PC-3 (cell line): Measurements from ENCODE around the gene PRKRIP1. TPM values are rescaled to one million over a fixed set of nuclear protein-coding genes. Genes with fewer than 3 reads are reported as not detected.
"Not testable (repeated sequence)": the region's sequence is repeated elsewhere in the genome, so short reads cannot be mapped to it uniquely, and the experiment has no call there.

Experiments used
- ATAC-seq: fragments of 200-7000 bp; cut with Tn5 transposase; 2 replicates; pipeline ENCODE4 v1.9.1; 2020; ENCODE audit warnings: mild to moderate bottlenecking, moderate library complexity
- BruUV-seq: library from RNA; stranded (reverse); fragments of 400-500 nt; replicated peaks from 2 replicates; lab custom pipeline; 2021; lab: Mats Ljungman, UMichigan
- CTCF ChIA-PET: fragments of 300-600 bp; sonication (Branson Sonifier 250); formaldehyde crosslinking; loops from one replicate; lab custom pipeline; 2022; ENCODE audit warnings: antibody characterized with exemption; lab: Charles Lee
- POLR2A ChIA-PET: fragments of 300-600 bp; sonication (Branson Sonifier 250); formaldehyde crosslinking; loops from one replicate; lab custom pipeline; 2022; ENCODE audit warnings: antibody characterized with exemption; ENCODE audit not compliant: unreplicated experiment; lab: Charles Lee
- DNase-seq: peaks from one replicate; pipeline ENCODE4 v3.0.0-alpha.2; 2015
- H2AFZ ChIP-seq: fragments of 300-600 bp; sonication (generic); 2 replicates; pipeline ENCODE4 v1.6.0; 2016; ENCODE audit warnings: antibody characterized with exemption, low read length
- H3F3A ChIP-seq: fragments of 300-600 bp; sonication (generic); one replicate; pipeline ENCODE4 v1.6.0; 2017; ENCODE audit warnings: antibody characterized with exemption, low read length, control low read depth, mild to moderate bottlenecking; ENCODE audit not compliant: unreplicated experiment
- H3K27ac ChIP-seq: fragments of 300-600 bp; sonication (generic); 2 replicates; pipeline ENCODE4 v1.5.1; 2016; ENCODE audit warnings: mild to moderate bottlenecking, low read length
- H3K27me3 ChIP-seq: fragments of 300-600 bp; sonication (generic); 2 replicates; pipeline ENCODE4 v1.6.1; 2016; ENCODE audit warnings: low read length, mixed read lengths
- H3K36me3 ChIP-seq: fragments of 300-600 bp; sonication (generic); 2 replicates; pipeline ENCODE4 v1.6.1; 2016; ENCODE audit warnings: low read depth, mixed run types, low read length, mixed read lengths
- H3K4me1 ChIP-seq: fragments of 300-600 bp; sonication (generic); 2 replicates; pipeline ENCODE4 v1.5.1; 2016; ENCODE audit warnings: low read length; ENCODE audit not compliant: insufficient read depth
- H3K4me2 ChIP-seq: fragments of 300-600 bp; sonication (generic); 2 replicates; pipeline ENCODE4 v1.6.0; 2016; ENCODE audit warnings: low read length
- H3K4me3 ChIP-seq: fragments of 300-600 bp; sonication (generic); 2 replicates; pipeline ENCODE4 v1.5.1; 2016; ENCODE audit warnings: mild to moderate bottlenecking, low read length, mixed read lengths
- H3K79me2 ChIP-seq: fragments of 300-600 bp; sonication (generic); 2 replicates; pipeline ENCODE4 v1.6.1; 2017; ENCODE audit warnings: low read length, mixed read lengths
- H3K9ac ChIP-seq: fragments of 300-600 bp; sonication (generic); 2 replicates; pipeline ENCODE4 v1.6.0; 2016; ENCODE audit warnings: mild to moderate bottlenecking, low read length
- H3K9me2 ChIP-seq: fragments of 300-600 bp; sonication (generic); replicated peaks from 2 replicates; pipeline ENCODE4 v1.6.1; 2016; ENCODE audit warnings: mixed run types, low read length, mixed read lengths
- H3K9me3 ChIP-seq: fragments of 300-600 bp; sonication (generic); 2 replicates; pipeline ENCODE4 v1.6.1; 2016; ENCODE audit warnings: low read length, mixed read lengths
- H4K20me1 ChIP-seq: fragments of 300-600 bp; sonication (generic); 2 replicates; pipeline ENCODE4 v1.6.1; 2016; ENCODE audit warnings: low read length, mixed read lengths
- CTCF ChIP-seq: fragments of 300-600 bp; sonication (generic); conservative IDR thresholded peaks from 2 replicates; pipeline ENCODE4 v1.5.1; 2017; ENCODE audit warnings: antibody characterized with exemption, low read depth, mild to moderate bottlenecking, low read length
- EZH2 ChIP-seq: fragments of 300-600 bp; sonication (generic); IDR thresholded peaks from one replicate; pipeline ENCODE4 v1.6.1; 2017; ENCODE audit warnings: antibody characterized with exemption, mild to moderate bottlenecking, low read length; ENCODE audit not compliant: unreplicated experiment
- EZH2phosphoT487 ChIP-seq: fragments of 300-600 bp; sonication (generic); IDR thresholded peaks from 2 replicates; pipeline ENCODE4 v1.6.1; 2018; ENCODE audit warnings: mild to moderate bottlenecking, antibody characterized with exemption, low read length, borderline replicate concordance
- intact Hi-C: fragments of 100-400 bp; cut with micrococcal nuclease; formaldehyde crosslinking; loops from 2 replicates; pipeline ENCODE4 v1.9.0; 2023
- total RNA-seq: library from RNA; depleted of rRNA; stranded (reverse); fragments of >200 nt; gene quantifications from 2 replicates; pipeline ENCODE4 v1.2.3, GENCODE V29; 2014

The PRKRIP1 gene
- total RNA-seq, 1 experiment from 2014 or later, result 28.9 TPM

GRCh38 chr7:102453319-102453718, 57.2 kb downstream of the PRKRIP1 start:
- no peak overlapping the region for H3K9ac ChIP-seq
- H3K4me3 ChIP-seq, result no peak overlapping the region
- no peak overlapping the region for H3K27ac ChIP-seq
- 0 out of 2 replicates have a peak, but pooled peaks cover 3% of the 10 kb centered on the region for H3K36me3 ChIP-seq
- no peak overlapping the region for H3K4me2 ChIP-seq
- POLR2A ChIA-PET, result no interaction called here
- ATAC-seq, result no peak
- DNase-seq, result no peak
- H3K9me2 ChIP-seq, result no peaks in the 10 kb centered on the region
- peaks cover 6% of the 10 kb centered on the region; the same call in 1 of the 2 replicates for H3K4me1 ChIP-seq
- no TSS peak for BruUV-seq
- TF ChIP-seq EZH2phosphoT487 (no peak), CTCF (no peak), EZH2 (no peak)
- CTCF ChIA-PET, result no interaction called here
- H4K20me1 ChIP-seq, result no peaks in the 10 kb centered on the region
- H3K79me2 ChIP-seq, result no peaks in the 10 kb centered on the region
- H3K27me3 ChIP-seq, result no peaks in the 10 kb centered on the region
- no peak overlapping the region for H2AFZ ChIP-seq
- no peaks in the 10 kb centered on the region for H3F3A ChIP-seq
- intact Hi-C loops, result loop anchor here (5.0 kb wide), 2 partner anchors 41 to 56 kb away; partner anchors contain the start of gene PRKRIP1
- no peaks in the 10 kb centered on the region for H3K9me3 ChIP-seq

- DNase-seq, result no peak
- Histone ChIP-seq H4K20me1 (no peaks in the 10 kb centered on the region), H3K4me1 (peaks cover 6% of the 10 kb centered on the region; the same call in 1 of the 2 replicates), H3K4me2 (no peak overlapping the region), H3K9ac (no peak overlapping the region), H3K4me3 (no peak overlapping the region), H3K27ac (no peak overlapping the region), H3K27me3 (no peaks in the 10 kb centered on the region), H3K9me2 (no peaks in the 10 kb centered on the region), H3K9me3 (no peaks in the 10 kb centered on the region), H3K79me2 (no peaks in the 10 kb centered on the region), H2AFZ (no peak overlapping the region), H3K36me3 (0 out of 2 replicates have a peak, but pooled peaks cover 3% of the 10 kb centered on the region), H3F3A (no peaks in the 10 kb centered on the region)
- intact Hi-C loops, result loop anchor here (5.0 kb wide), 2 partner anchors 42 to 57 kb away; partner anchors contain the start of gene PRKRIP1
- TF ChIP-seq EZH2 (no peak), CTCF (no peak), EZH2phosphoT487 (no peak)
- CTCF ChIA-PET, result no interaction called here
- no TSS peak for BruUV-seq
- ATAC-seq, result no peak
- POLR2A ChIA-PET, result no interaction called here
Measured at GRCh38 chr7:102454468-102454867, 58.3 kb downstream of the PRKRIP1 start.

GRCh38 chr7:102454932-102455331, 58.8 kb downstream of the PRKRIP1 start:
- H2AFZ ChIP-seq, H3K36me3 ChIP-seq, H3K79me2 ChIP-seq, H3K27me3 ChIP-seq, H3F3A ChIP-seq, H3K9me3 ChIP-seq, CTCF ChIA-PET, BruUV-seq, POLR2A ChIA-PET, ATAC-seq, H3K9me2 ChIP-seq, DNase-seq, H3K4me3 ChIP-seq, H3K4me1 ChIP-seq, H3K9ac ChIP-seq, H3K27ac ChIP-seq, H3K4me2 ChIP-seq, H4K20me1 ChIP-seq: not testable (repeated sequence)
- intact Hi-C loops, result loop anchor here (5.0 kb wide), 2 partner anchors 43 to 58 kb away; partner anchors contain the start of gene PRKRIP1
